Keratinocyte (primary cell): ENCODE data around the gene KCNJ14. TPM values are rescaled to one million over a fixed set of nuclear protein-coding genes. Genes with fewer than 3 reads are reported as not detected.

Experiments used
- DNase-seq: peaks from one replicate; pipeline ENCODE4 v3.0.0-alpha.2; 2011; ENCODE audit warnings: low read depth, missing footprints, low spot score
- FAIRE-seq: peaks from 2 replicates; lab custom pipeline; 2011; peaks lifted over from hg19 to GRCh38; lab: Jason Lieb, UNC
- H2AFZ ChIP-seq: 2 replicates; pipeline ENCODE4 v1.6.0; 2012; ENCODE audit warnings: low read length, control low read depth, inconsistent platforms; ENCODE audit not compliant: control insufficient read depth
- H3K27ac ChIP-seq: 2 replicates; pipeline ENCODE4 v1.5.1; 2011; ENCODE audit warnings: low read length; ENCODE audit not compliant: control insufficient read depth, insufficient read depth
- H3K27me3 ChIP-seq: 3 replicates; pipeline ENCODE4 v1.6.0; 2011; ENCODE audit warnings: low read length; ENCODE audit not compliant: control insufficient read depth, insufficient read depth; ENCODE audit errors: extremely low read depth
- H3K36me3 ChIP-seq, 2 experiments: 2 replicates in 1 of 2; 3 replicates in 1 of 2; pipeline ENCODE4 v1.5.1; 2011; ENCODE audit warnings: low read length in 2 of 2, mild to moderate bottlenecking in 1 of 2; ENCODE audit not compliant: control insufficient read depth in 2 of 2, insufficient read depth in 2 of 2; ENCODE audit errors: extremely low read depth in 1 of 2
- H3K4me1 ChIP-seq: 3 replicates; pipeline ENCODE4 v1.5.1; 2011; ENCODE audit warnings: low read length; ENCODE audit not compliant: control insufficient read depth, insufficient read depth; ENCODE audit errors: extremely low read depth
- H3K4me2 ChIP-seq: 3 replicates; pipeline ENCODE4 v1.6.0; 2011; ENCODE audit warnings: low read depth, low read length; ENCODE audit not compliant: control insufficient read depth, insufficient read depth; ENCODE audit errors: extremely low read depth
- H3K4me3 ChIP-seq, 3 experiments: fragments of 200-600 bp in 1 of 3; sonication (generic) in 1 of 3; 2 replicates in 2 of 3; 3 replicates in 1 of 3; pipeline ENCODE4 v1.5.1; 2011 to 2016; ENCODE audit warnings: low read length in 3 of 3, mild to moderate bottlenecking in 3 of 3, control low read depth in 2 of 3, inconsistent platforms in 1 of 3, low read depth in 1 of 3, mixed read lengths in 1 of 3, mixed run types in 1 of 3, moderate library complexity in 1 of 3; ENCODE audit not compliant: control insufficient read depth in 2 of 3, insufficient read depth in 2 of 3; ENCODE audit errors: extremely low read depth in 1 of 3
- H3K79me2 ChIP-seq: 2 replicates; pipeline ENCODE4 v1.6.0; 2012; ENCODE audit warnings: low read length; ENCODE audit not compliant: control insufficient read depth, insufficient read depth
- H3K9ac ChIP-seq: 3 replicates; pipeline ENCODE4 v1.6.0; 2011; ENCODE audit warnings: low read length; ENCODE audit not compliant: control insufficient read depth, insufficient read depth; ENCODE audit errors: extremely low read depth
- H3K9me1 ChIP-seq: 3 replicates; pipeline ENCODE4 v1.6.0; 2011; ENCODE audit warnings: low read length; ENCODE audit not compliant: control insufficient read depth, insufficient read depth; ENCODE audit errors: extremely low read depth
- H3K9me3 ChIP-seq: 2 replicates; pipeline ENCODE4 v1.5.1; 2012; ENCODE audit warnings: low read depth, low read length; ENCODE audit not compliant: control insufficient read depth
- H4K20me1 ChIP-seq: 3 replicates; pipeline ENCODE4 v1.6.0; 2011; ENCODE audit warnings: low read length; ENCODE audit not compliant: control insufficient read depth, insufficient read depth; ENCODE audit errors: extremely low read depth
- CTCF ChIP-seq, 3 experiments: IDR thresholded peaks in 1 of 3; conservative IDR thresholded peaks in 1 of 3; optimal IDR thresholded peaks in 1 of 3; 2 replicates in 2 of 3; 3 replicates in 1 of 3; pipeline versions ENCODE3 to v1.5.1; 2011; ENCODE audit warnings: low read length in 3 of 3, mild to moderate bottlenecking in 3 of 3, moderate library complexity in 2 of 3, control low read depth in 1 of 3, inconsistent platforms in 1 of 3; ENCODE audit not compliant: insufficient read depth in 2 of 3; ENCODE audit errors: extremely low read depth in 1 of 3
- EZH2 ChIP-seq: IDR thresholded peaks from one replicate; pipeline ENCODE4 v1.6.1; 2012; ENCODE audit warnings: inconsistent platforms, mild to moderate bottlenecking, low read length, moderate library complexity
- dilution Hi-C: fragments of 300-500 bp; cut with MboI; formaldehyde crosslinking; loops from one replicate; pipeline ENCODE4 v1.7.0; 2020; ENCODE audit warnings: low sequenced_read_pairs; ENCODE audit not compliant: extremely low pct_ligation_motif_present
- polyA plus RNA-seq, 5 experiments: library from polyadenylated mRNA; depleted of rRNA in 3 of 5; stranded (reverse) in 3 of 5; stranded (forward) in 1 of 5; unstranded in 1 of 5; fragments of >200 nt; gene quantifications; 1 replicate in 1 of 5; 2 replicates in 3 of 5; 3 replicates in 1 of 5; pipeline versions ENCODE4 v1.2.1 to v1.2.3, GENCODE V29; 2011 to 2012; ENCODE audit warnings: missing spikeins in 2 of 5, low read depth in 1 of 5, low replicate concordance in 1 of 5

KCNJ14 gene
- polyA plus RNA-seq, 1 donor (not counting 4 experiments of a cell fraction or from before 2014, with no cell fraction given): 0.39 TPM

- Histone ChIP-seq H3K27ac (no peak overlapping the region), H3K9me3 (no peaks in the 10 kb centered on the region), H3K4me3 (no peak overlapping the region), H3K9me1 (no peaks in the 10 kb centered on the region), H4K20me1 (no peaks in the 10 kb centered on the region), H3K27me3 (peaks cover 6% of the 10 kb centered on the region), H3K36me3 (no peaks in the 10 kb centered on the region), H3K9ac (no peak overlapping the region), H3K4me2 (no peak overlapping the region), H3K4me1 (peaks cover 21% of the 10 kb centered on the region), H3K79me2 (no peaks in the 10 kb centered on the region), H2AFZ (no peak overlapping the region)
- TF ChIP-seq EZH2 (no peak), CTCF (optimal IDR thresholded peaks at IDR 0.05 in 1 of 3, IDR thresholded peaks at IDR 0.05 in 1 of 3, conservative IDR thresholded peaks at IDR 0.05 in 1 of 3; ENCODE audit: extremely low read depth in 1 of 3, insufficient read depth in 2 of 3, low read length in 3 of 3) (no peak)
- DNase-seq: no peak
- dilution Hi-C loops: no loop called here
- FAIRE-seq: no peak
Observed at GRCh38 chr19:48498595-48499311, 43.4 kb downstream of the KCNJ14 start.

GRCh38 chr19:48499316-48500090 lies 44.1 kb downstream of the KCNJ14 start:
- H3K4me2 ChIP-seq: no peak overlapping the region
- no peaks in the 10 kb centered on the region for H3K9me3 ChIP-seq
- peaks cover 15% of the 10 kb centered on the region for H3K4me1 ChIP-seq
- H3K9me1 ChIP-seq: no peaks in the 10 kb centered on the region
- H3K27me3 ChIP-seq: peaks cover 6% of the 10 kb centered on the region
- no peaks in the 10 kb centered on the region for H4K20me1 ChIP-seq
- FAIRE-seq (no peak), DNase-seq (no peak)
- H3K9ac ChIP-seq: no peak overlapping the region
- no peak overlapping the region for H3K4me3 ChIP-seq
- no peak overlapping the region for H3K27ac ChIP-seq
- H3K79me2 ChIP-seq: no peaks in the 10 kb centered on the region
- dilution Hi-C loops: no loop called here
- no peak for TF ChIP-seq EZH2
- TF ChIP-seq CTCF (optimal IDR thresholded peaks at IDR 0.05 in 1 of 3, IDR thresholded peaks at IDR 0.05 in 1 of 3, conservative IDR thresholded peaks at IDR 0.05 in 1 of 3; ENCODE audit: extremely low read depth in 1 of 3, insufficient read depth in 2 of 3, low read length in 3 of 3): no peak
- no peak overlapping the region for H2AFZ ChIP-seq
- no peaks in the 10 kb centered on the region for H3K36me3 ChIP-seq
